AG09319 (cell line): ENCODE results near the gene MYH14.

Experiments
- DNase-seq: peaks from one replicate; pipeline ENCODE4 v3.0.0-alpha.2; 2010; ENCODE audit warnings: low read depth; ENCODE audit errors: extremely low read depth
- TF ChIP-seq, protein P1 (sequence below): IDR thresholded peaks from 2 replicates; pipeline ENCODE4 v1.5.1; 2011; ENCODE audit warnings: low read depth, mild to moderate bottlenecking, inconsistent platforms, low read length, moderate library complexity

The MYH14 gene

DNA sequence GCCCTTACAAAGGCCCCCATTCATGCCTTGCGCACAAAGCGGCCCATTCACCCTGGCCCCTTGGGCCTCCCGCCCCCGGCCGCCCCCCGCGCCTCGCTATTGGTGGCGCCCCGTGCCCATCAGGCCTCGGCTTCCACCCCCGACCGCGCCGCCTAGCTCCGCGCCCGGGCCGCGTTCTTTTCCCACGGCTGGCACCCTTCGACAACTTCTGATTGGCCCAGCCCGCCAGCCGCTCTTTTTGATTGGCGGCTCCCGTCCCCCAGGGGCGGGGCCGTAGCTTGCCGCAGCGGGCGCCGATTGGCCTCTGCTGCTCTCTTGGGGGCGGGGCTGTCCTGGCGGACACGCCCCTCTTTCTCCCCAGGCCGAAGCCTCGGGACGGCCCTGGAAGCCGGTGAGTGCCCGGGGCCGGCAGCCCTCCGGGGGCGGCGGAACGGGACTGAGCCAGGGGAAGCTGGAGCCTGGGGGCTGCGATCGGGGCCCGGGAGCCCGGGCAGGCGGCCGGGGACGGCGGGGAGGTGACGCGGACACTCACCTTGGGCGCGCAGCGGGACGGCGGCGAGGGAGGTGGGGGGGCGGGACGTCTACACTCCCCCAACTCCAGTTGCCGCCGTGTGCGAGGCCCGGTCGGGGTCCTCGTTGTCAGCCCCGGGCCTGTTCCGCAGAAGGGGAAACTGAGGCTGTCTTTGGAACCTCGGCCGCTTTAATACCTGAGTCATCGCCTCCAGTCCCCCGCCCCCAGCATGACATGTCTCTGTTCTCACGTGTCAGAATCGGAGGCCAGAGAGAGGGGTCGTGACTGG, at the start of gene MYH14:
TSS of gene MYH14 (plus strand) at position 342 of the 800 bp plus-strand sequence. CDS start 6,744 bp downstream, outside the sequence.
- DNase-seq = no peak
- TF ChIP-seq, protein P1, sequence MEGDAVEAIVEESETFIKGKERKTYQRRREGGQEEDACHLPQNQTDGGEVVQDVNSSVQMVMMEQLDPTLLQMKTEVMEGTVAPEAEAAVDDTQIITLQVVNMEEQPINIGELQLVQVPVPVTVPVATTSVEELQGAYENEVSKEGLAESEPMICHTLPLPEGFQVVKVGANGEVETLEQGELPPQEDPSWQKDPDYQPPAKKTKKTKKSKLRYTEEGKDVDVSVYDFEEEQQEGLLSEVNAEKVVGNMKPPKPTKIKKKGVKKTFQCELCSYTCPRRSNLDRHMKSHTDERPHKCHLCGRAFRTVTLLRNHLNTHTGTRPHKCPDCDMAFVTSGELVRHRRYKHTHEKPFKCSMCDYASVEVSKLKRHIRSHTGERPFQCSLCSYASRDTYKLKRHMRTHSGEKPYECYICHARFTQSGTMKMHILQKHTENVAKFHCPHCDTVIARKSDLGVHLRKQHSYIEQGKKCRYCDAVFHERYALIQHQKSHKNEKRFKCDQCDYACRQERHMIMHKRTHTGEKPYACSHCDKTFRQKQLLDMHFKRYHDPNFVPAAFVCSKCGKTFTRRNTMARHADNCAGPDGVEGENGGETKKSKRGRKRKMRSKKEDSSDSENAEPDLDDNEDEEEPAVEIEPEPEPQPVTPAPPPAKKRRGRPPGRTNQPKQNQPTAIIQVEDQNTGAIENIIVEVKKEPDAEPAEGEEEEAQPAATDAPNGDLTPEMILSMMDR = no peak

DNA sequence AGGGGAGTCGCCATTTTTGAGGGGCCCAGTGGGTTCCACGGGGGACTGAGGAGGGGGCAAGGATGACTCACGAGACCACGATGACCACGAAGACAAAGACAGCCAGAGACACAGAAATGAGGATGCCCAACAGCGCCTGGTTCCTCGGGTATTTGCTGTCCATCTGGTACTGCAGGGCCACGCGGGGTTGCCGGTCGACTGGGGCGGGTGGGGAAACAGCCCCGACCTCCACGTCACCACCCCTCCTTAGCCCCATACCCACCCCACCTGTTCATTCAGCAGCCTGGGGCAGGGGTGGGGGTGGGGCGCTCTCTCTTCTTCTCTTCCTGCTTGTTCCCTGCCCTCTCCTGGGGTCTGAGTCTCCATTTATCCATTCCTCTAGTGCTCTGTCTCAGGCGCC, 48.9 kb upstream of the MYH14 start:
- no peak for DNase-seq
- TF ChIP-seq, protein P1 = no peak

DNA sequence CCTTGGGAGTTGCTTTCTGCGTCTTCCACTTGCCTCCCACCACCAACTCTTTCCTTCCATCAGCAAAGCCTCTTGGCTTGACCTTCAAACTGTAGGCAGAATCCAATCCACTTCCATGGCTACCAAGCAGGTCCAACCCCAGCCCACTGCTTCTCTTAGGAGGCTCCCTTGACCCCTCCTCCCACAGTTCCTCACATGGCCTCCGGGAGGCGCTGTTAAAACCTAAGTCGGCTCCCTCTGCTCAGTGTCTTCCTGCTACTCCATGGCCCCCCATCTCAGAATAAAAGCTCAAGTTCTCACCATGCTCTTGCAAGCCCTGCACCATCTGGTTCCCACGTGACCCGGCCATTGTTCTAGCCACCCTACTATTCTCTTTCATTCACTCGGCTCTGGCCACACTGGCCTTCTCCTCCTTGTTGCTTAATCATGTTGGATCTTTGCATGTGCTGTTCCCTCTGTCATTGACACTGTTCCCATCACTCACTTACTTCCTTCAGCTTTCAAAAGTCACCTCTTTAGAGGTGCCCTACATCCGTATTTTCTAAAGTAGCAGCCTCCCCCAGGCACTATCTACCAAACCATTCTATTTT, 47.8 kb upstream of the MYH14 start:
- TF ChIP-seq, protein P1 = no peak
- DNase-seq = no peak

DNA sequence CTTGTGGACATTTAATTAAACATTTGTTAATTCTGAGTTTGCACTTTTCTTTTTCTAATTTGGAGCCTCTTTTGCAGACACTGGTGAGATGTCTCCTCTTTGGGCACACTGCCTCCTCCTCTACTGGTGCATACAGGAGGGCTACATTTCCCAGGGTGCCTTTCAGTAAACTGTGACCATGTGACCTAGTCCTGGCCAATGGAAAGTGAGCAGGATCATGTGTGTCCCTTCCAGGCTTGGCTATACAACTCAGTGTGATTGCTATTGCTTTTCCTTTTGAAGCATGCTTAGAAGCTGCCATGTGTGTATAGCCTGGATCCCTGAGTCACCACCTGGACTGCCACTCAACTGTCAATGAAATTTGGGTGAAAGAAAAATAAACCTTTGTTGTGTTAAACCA, 44.8 kb upstream of the MYH14 start:
- TF ChIP-seq, protein P1 = no peak
- DNase-seq = no peak

DNA sequence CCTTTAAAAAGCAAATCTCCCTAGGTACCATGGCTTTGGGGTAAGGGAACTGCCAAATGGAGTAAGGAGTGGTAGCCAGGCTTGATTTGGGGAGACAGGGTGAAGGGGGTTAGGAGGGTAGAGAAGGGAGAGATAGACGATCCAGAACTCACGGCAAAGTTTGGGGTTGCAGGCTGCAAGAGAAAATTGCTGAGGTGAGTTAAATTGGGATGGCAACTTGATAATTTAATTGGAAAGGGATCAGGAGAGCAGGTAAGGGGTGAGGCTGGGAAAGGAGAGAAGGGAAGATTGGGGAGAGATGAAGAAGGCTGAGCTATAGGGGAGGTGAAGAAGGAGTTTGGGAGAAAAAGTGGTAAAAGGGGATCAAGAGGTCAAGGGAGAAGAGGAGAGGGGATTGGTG, 44.3 kb upstream of the MYH14 start:
- DNase-seq = no peak
- TF ChIP-seq, protein P1 = no peak

DNA sequence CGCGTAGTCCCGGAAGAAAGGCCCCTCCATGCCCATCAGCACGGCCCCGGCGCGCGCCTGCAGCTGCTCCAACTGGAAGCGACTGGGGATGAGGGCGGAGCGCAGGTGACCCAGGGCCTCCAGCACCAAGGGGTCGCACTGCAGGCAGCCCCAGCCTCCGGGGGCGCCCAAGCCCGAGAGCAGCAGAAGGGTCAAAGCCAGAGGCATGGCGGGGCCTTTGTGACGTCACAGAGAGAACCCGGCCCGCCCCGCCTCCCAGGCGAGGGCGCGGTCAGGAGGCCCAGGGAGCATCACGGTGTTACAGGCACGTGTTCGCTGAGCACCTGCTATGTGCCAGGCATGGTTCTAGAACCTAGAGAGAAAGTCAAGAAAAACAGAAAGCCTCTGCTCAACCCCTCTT, 40.4 kb upstream of the MYH14 start, which contains the start of gene IZUMO2:
TSS of gene IZUMO2 (minus strand) at position 294 of the 400 bp plus-strand sequence. CDS start at position 207, 87 bp downstream.
- TF ChIP-seq, protein P1 = no peak
- DNase-seq = no peak

DNA sequence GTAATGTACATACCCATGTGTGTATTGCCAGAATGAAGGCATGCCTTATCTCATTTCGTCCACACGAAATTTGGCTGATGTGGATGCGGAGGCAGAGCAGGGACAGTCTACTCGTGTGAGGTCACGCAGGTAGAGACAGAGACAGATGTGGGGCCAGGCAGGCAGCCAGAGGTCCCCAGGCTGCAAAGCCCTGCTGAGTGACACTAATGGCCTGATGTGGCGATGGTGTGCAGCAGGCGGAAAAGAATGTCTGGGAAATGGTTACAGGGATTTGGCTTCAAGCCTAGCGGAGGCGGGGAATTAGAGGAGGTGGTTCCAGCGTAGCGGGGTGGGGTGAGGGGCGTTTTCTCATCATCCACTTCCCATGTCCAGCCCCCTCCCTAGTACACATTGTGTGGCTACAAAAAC, 36.1 kb upstream of the MYH14 start:
- TF ChIP-seq, protein P1 = no peak
- DNase-seq = no peak
